GM23338 (cell line): Measurements from ENCODE around the gene RAP1A. TPM values are rescaled to one million over a fixed set of nuclear protein-coding genes. Genes with fewer than 3 reads are reported as not detected.

Experiments
- ATAC-seq: fragments of 200-7000 bp; cut with Tn5 transposase; 3 replicates; pipeline ENCODE4 v1.9.1; 2020
- DNase-seq: peaks from one replicate; pipeline ENCODE4 v3.0.0-alpha.2; 2015; ENCODE audit warnings: low spot score
- H2AFZ ChIP-seq: fragments of 200-600 bp; sonication (generic); 2 replicates; pipeline ENCODE4 v1.8.0; 2016; ENCODE audit warnings: antibody characterized with exemption, mild to moderate bottlenecking, moderate library complexity
- H3F3A ChIP-seq: fragments of 200-600 bp; sonication (generic); replicated peaks from 2 replicates; pipeline ENCODE4 v1.8.0; 2017; ENCODE audit warnings: antibody characterized with exemption, mixed run types, low read depth
- H3K27ac ChIP-seq: fragments of 200-600 bp; sonication (generic); 2 replicates; pipeline ENCODE4 v1.6.1; 2016; ENCODE audit warnings: low read depth
- H3K27me3 ChIP-seq: fragments of 200-600 bp; sonication (generic); 2 replicates; pipeline ENCODE4 v1.8.0; 2016; ENCODE audit warnings: mild to moderate bottlenecking, mixed run types, moderate library complexity; ENCODE audit not compliant: insufficient read depth
- H3K36me3 ChIP-seq: fragments of 200-600 bp; sonication (generic); 2 replicates; pipeline ENCODE4 v1.8.0; 2016; ENCODE audit warnings: mild to moderate bottlenecking; ENCODE audit not compliant: insufficient read depth
- H3K4me1 ChIP-seq: fragments of 200-600 bp; sonication (generic); 2 replicates; pipeline ENCODE4 v1.8.0; 2016; ENCODE audit warnings: mild to moderate bottlenecking, moderate library complexity; ENCODE audit not compliant: insufficient read depth
- H3K4me2 ChIP-seq: fragments of 200-600 bp; sonication (generic); 2 replicates; pipeline ENCODE4 v1.7.1; 2017; ENCODE audit warnings: mixed run types
- H3K4me3 ChIP-seq: fragments of 200-600 bp; sonication (generic); 2 replicates; pipeline ENCODE4 v1.6.1; 2016; ENCODE audit warnings: mixed run types
- H3K79me2 ChIP-seq: fragments of 200-600 bp; sonication (generic); replicated peaks from 2 replicates; pipeline ENCODE4 v1.8.0; 2017; ENCODE audit warnings: mild to moderate bottlenecking; ENCODE audit not compliant: insufficient read depth
- H3K9me2 ChIP-seq: fragments of 200-600 bp; sonication (generic); 2 replicates; pipeline ENCODE4 v1.8.0; 2017; ENCODE audit not compliant: insufficient read depth
- H4K20me1 ChIP-seq: fragments of 200-600 bp; sonication (generic); replicated peaks from 2 replicates; pipeline ENCODE4 v1.8.0; 2017; ENCODE audit warnings: mild to moderate bottlenecking; ENCODE audit not compliant: insufficient read depth
- H3K27ac Mint-ChIP-seq: 2 replicates; pipeline ENCODE4 v1.8.0; 2020; ENCODE audit warnings: inconsistent platforms, mild to moderate bottlenecking, moderate library complexity, mixed read lengths
- H3K27me3 Mint-ChIP-seq: 3 replicates; pipeline ENCODE4 v1.8.0; 2022; ENCODE audit warnings: low read depth, mild to moderate bottlenecking, moderate library complexity, mixed read lengths, inconsistent platforms; ENCODE audit not compliant: insufficient read depth, poor library complexity
- H3K36me3 Mint-ChIP-seq: 3 replicates; pipeline ENCODE4 v1.8.0; 2021; ENCODE audit warnings: low read depth, mild to moderate bottlenecking, inconsistent platforms, moderate library complexity, mixed read lengths
- H3K4me1 Mint-ChIP-seq: 3 replicates; pipeline ENCODE4 v1.8.0; 2020; ENCODE audit warnings: mild to moderate bottlenecking, inconsistent platforms, mixed read lengths
- H3K4me3 Mint-ChIP-seq: 3 replicates; pipeline ENCODE4 v1.8.0; 2021; ENCODE audit warnings: moderate library complexity, mild to moderate bottlenecking, inconsistent platforms, mixed read lengths
- H3K9me3 Mint-ChIP-seq: 3 replicates; pipeline ENCODE4 v1.8.0; 2020; ENCODE audit warnings: moderate library complexity, mild to moderate bottlenecking, inconsistent platforms, mixed read lengths
- CREB1 ChIP-seq: fragments of 250-450 bp; sonication (Bioruptor Pico); IDR thresholded peaks from 2 replicates; pipeline ENCODE4 v1.5.0; 2020; ENCODE audit warnings: low read depth, mild to moderate bottlenecking, moderate library complexity
- EZH2phosphoT487 ChIP-seq: fragments of 200-600 bp; sonication (generic); IDR thresholded peaks from one replicate; pipeline ENCODE4 v1.8.1; 2018; ENCODE audit warnings: antibody characterized with exemption; ENCODE audit not compliant: unreplicated experiment
- NANOG ChIP-seq: IDR thresholded peaks from 2 replicates; pipeline ENCODE4 v1.6.1; 2016; ENCODE audit warnings: antibody characterized with exemption, borderline replicate concordance
- POLR2AphosphoS5 ChIP-seq: IDR thresholded peaks from 2 replicates; pipeline ENCODE4 v1.6.1; 2016; ENCODE audit warnings: antibody characterized with exemption, low read depth
- STAT1 ChIP-seq: IDR thresholded peaks from one replicate; pipeline ENCODE4 v1.6.1; 2016; ENCODE audit warnings: antibody characterized with exemption; ENCODE audit not compliant: unreplicated experiment
- ZNF114 ChIP-seq: fragments of 250-450 bp; sonication (Bioruptor Pico); IDR thresholded peaks from 2 replicates; pipeline ENCODE4 v1.5.0; 2020; ENCODE audit warnings: mild to moderate bottlenecking, moderate library complexity
- ZNF331 ChIP-seq: fragments of 250-450 bp; sonication (Bioruptor Pico); IDR thresholded peaks from 2 replicates; pipeline ENCODE4 v1.5.0; 2020; ENCODE audit warnings: low read depth, mild to moderate bottlenecking, moderate library complexity
- ZNF462 ChIP-seq: fragments of 250-450 bp; sonication (Bioruptor Pico); IDR thresholded peaks from 2 replicates; pipeline ENCODE4 v1.5.0; 2020; ENCODE audit warnings: mild to moderate bottlenecking, moderate library complexity
- polyA plus RNA-seq: library from polyadenylated mRNA; unstranded; fragments of >200 nt; fragmentation: Nextera tagmentation; extraction: Ambion mirVana; gene quantifications from 2 replicates; pipeline ENCODE4 v1.2.1, GENCODE V29; 2016
- total RNA-seq: library from RNA; depleted of rRNA; stranded (reverse); fragments of >200 nt; shearing (Covaris generic); gene quantifications from 2 replicates; pipeline ENCODE4 v1.2.3, GENCODE V29; 2014
- TF ChIP-seq, protein P1 (sequence below), 2 experiments: fragments of 200-600 bp in 1 of 2; sonication (generic) in 1 of 2; conservative IDR thresholded peaks; 2 replicates each; pipeline versions ENCODE4 v1.5.1 to v1.6.1; 2016 to 2017; ENCODE audit warnings: antibody characterized with exemption in 2 of 2, low read depth in 2 of 2, mild to moderate bottlenecking in 2 of 2, moderate library complexity in 1 of 2
- TF ChIP-seq, protein P2 (sequence below): IDR thresholded peaks from one replicate; pipeline ENCODE4 v1.6.1; 2018; ENCODE audit warnings: antibody characterized with exemption; ENCODE audit not compliant: unreplicated experiment

RAP1A gene
- total and polyA plus RNA-seq, 2 experiments from 2014 or later = 16.2 to 23.0 TPM

DNA sequence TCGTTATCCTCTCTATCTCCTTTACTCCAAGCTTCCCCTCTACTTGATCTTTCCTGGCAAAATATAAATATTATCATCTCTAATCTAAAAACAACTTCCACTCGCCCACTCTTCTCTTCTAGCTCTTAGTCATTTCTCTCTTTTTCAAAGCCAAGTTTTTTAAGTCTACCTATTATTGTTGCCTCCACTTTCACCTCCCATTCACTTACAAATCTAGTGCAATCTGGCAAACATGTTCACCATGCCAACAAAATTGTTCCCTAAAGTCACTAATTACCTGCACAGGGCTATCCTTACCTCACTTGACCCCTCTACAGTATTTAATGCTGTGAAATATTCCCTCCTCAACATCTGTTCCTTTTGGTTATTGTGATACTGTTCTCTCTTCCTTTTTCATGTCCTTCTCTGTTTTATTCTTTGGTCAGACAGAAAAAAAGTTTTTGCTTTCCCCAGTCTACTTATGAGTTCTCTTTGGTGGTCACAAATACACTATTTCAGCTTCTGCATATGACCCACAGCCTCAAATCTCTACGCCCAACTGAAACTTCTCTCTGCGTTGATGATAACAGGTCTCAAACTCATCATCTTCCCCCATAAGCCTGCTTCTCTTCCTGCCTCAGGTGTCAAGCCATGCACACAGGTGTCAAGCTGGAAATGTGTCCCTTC, 31.9 kb upstream of the RAP1A start:
- Histone ChIP-seq H4K20me1 (no peaks in the 10 kb centered on the region), H3K36me3 (no peaks in the 10 kb centered on the region), H3F3A (no peaks in the 10 kb centered on the region), H3K27me3 (no peaks in the 10 kb centered on the region), H3K4me2 (no peak overlapping the region), H3K27ac (no peak overlapping the region), H3K9me2 (no peaks in the 10 kb centered on the region), H3K4me1 (0 out of 2 replicates have a peak, but pooled peaks cover 2% of the 10 kb centered on the region), H2AFZ (no peak overlapping the region), H3K79me2 (no peaks in the 10 kb centered on the region), H3K4me3 (no peak overlapping the region)
- Mint-ChIP-seq H3K36me3 (no peaks in the 10 kb centered on the region), H3K9me3 (no peaks in the 10 kb centered on the region), H3K4me3 (no peak overlapping the region), H3K27ac (no peak overlapping the region), H3K27me3 (no peaks in the 10 kb centered on the region), H3K4me1 (peaks cover 2% of the 10 kb centered on the region)
- ATAC-seq (no peak), DNase-seq (no peak)
- TF ChIP-seq EZH2phosphoT487 (no peak), ZNF331 (CRISPR knock-in tag) (no peak), ZNF462 (CRISPR knock-in tag) (no peak), NANOG (no peak), POLR2AphosphoS5 (no peak), STAT1 (no peak), ZNF114 (CRISPR knock-in tag) (no peak), CREB1 (CRISPR knock-in tag) (no peak)
- TF ChIP-seq, protein P1, sequence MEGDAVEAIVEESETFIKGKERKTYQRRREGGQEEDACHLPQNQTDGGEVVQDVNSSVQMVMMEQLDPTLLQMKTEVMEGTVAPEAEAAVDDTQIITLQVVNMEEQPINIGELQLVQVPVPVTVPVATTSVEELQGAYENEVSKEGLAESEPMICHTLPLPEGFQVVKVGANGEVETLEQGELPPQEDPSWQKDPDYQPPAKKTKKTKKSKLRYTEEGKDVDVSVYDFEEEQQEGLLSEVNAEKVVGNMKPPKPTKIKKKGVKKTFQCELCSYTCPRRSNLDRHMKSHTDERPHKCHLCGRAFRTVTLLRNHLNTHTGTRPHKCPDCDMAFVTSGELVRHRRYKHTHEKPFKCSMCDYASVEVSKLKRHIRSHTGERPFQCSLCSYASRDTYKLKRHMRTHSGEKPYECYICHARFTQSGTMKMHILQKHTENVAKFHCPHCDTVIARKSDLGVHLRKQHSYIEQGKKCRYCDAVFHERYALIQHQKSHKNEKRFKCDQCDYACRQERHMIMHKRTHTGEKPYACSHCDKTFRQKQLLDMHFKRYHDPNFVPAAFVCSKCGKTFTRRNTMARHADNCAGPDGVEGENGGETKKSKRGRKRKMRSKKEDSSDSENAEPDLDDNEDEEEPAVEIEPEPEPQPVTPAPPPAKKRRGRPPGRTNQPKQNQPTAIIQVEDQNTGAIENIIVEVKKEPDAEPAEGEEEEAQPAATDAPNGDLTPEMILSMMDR (conservative IDR thresholded peaks at IDR 0.05; ENCODE audit: low read depth in 2 of 2) = no peak
- TF ChIP-seq, protein P2, sequence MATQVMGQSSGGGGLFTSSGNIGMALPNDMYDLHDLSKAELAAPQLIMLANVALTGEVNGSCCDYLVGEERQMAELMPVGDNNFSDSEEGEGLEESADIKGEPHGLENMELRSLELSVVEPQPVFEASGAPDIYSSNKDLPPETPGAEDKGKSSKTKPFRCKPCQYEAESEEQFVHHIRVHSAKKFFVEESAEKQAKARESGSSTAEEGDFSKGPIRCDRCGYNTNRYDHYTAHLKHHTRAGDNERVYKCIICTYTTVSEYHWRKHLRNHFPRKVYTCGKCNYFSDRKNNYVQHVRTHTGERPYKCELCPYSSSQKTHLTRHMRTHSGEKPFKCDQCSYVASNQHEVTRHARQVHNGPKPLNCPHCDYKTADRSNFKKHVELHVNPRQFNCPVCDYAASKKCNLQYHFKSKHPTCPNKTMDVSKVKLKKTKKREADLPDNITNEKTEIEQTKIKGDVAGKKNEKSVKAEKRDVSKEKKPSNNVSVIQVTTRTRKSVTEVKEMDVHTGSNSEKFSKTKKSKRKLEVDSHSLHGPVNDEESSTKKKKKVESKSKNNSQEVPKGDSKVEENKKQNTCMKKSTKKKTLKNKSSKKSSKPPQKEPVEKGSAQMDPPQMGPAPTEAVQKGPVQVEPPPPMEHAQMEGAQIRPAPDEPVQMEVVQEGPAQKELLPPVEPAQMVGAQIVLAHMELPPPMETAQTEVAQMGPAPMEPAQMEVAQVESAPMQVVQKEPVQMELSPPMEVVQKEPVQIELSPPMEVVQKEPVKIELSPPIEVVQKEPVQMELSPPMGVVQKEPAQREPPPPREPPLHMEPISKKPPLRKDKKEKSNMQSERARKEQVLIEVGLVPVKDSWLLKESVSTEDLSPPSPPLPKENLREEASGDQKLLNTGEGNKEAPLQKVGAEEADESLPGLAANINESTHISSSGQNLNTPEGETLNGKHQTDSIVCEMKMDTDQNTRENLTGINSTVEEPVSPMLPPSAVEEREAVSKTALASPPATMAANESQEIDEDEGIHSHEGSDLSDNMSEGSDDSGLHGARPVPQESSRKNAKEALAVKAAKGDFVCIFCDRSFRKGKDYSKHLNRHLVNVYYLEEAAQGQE = no peak
